Measurements from ENCODE around the gene MRPL33. TPM values are rescaled to one million over a fixed set of nuclear protein-coding genes. Genes with fewer than 3 reads are reported as not detected.

Gene MRPL33
- polyA plus RNA-seq, 1 of the 3 experiments (the other 2 are of a cell fraction) = 132 TPM

- Histone ChIP-seq H4K20me1 (ENCODE audit: insufficient read depth) (no peaks in the 10 kb centered on the region), H2AFZ (ENCODE audit: low read depth) (no peak overlapping the region), H3K27ac (ENCODE audit: low read depth in 2 of 2, low read length in 1 of 2) (no peak overlapping the region), H3F3A (replicated peaks; ENCODE audit: insufficient read depth) (no peaks in the 10 kb centered on the region), H3K27me3 (ENCODE audit: insufficient read depth) (no peaks in the 10 kb centered on the region), H3K79me2 (ENCODE audit: insufficient read depth) (no peaks in the 10 kb centered on the region), H3K4me2 (no peak overlapping the region), H3K9ac (no peak overlapping the region), H3K4me1 (ENCODE audit: control insufficient read depth in 1 of 2, insufficient read depth in 2 of 2, low read depth in 1 of 2, low read length in 1 of 2) (no peaks in the 10 kb centered on the region), H3K9me2 (no peaks in the 10 kb centered on the region), H3K4me3 (ENCODE audit: low read depth in 2 of 2, low read length in 1 of 2) (no peak overlapping the region; a peak in 1 of 4 replicates), H3K36me3 (replicated peaks in 1 of 2; ENCODE audit: control insufficient read depth in 1 of 2, insufficient read depth in 2 of 2, low read length in 1 of 2) (peaks cover 0 to 3% of the 10 kb centered on the region in 2 experiments), H3K9me3 (peaks cover 4% of the 10 kb centered on the region; the same call in 1 of the 2 replicates)
- POLR2A ChIA-PET = no interaction called here
- 75% methylated on average over 6 of the region's 6 CpGs for WGBS (ENCODE audit: low lambda C conversion rate)
- TF ChIP-seq CTCF (IDR thresholded peaks at IDR 0.05) (no peak), JUND (IDR thresholded peaks at IDR 0.05) (no peak), IRF3 (IDR thresholded peaks at IDR 0.05; ENCODE audit: low read depth, low read length) (no peak), EP300 (IDR thresholded peaks at IDR 0.05; ENCODE audit: borderline replicate concordance in 1 of 2, low read depth in 1 of 2, low read length in 1 of 2) (no peak), REST (IDR thresholded peaks at IDR 0.05; ENCODE audit: low read depth, low read length) (no peak), ZBTB33 (IDR thresholded peaks at IDR 0.05; ENCODE audit: borderline replicate concordance, low read depth) (no peak), TEAD4 (IDR thresholded peaks at IDR 0.05; ENCODE audit: borderline replicate concordance, insufficient read depth) (no peak), FOSL2 (IDR thresholded peaks at IDR 0.05; ENCODE audit: borderline replicate concordance, low read depth) (no peak), CHD2 (IDR thresholded peaks at IDR 0.05; ENCODE audit: low read length, partially characterized antibody) (no peak), RXRA (IDR thresholded peaks at IDR 0.05; ENCODE audit: borderline replicate concordance, low read depth) (no peak), SIN3A (IDR thresholded peaks at IDR 0.05; ENCODE audit: borderline replicate concordance, low read depth, low read length) (no peak), USF2 (IDR thresholded peaks at IDR 0.05; ENCODE audit: borderline replicate concordance, low read depth, low read length) (no peak), RFX5 (IDR thresholded peaks at IDR 0.05; ENCODE audit: low read length) (no peak), USF1 (IDR thresholded peaks at IDR 0.05; ENCODE audit: borderline replicate concordance, low read depth) (no peak), GATA2 (CRISPR knock-in tag; IDR thresholded peaks at IDR 0.05) (no peak), POLR2AphosphoS5 (IDR thresholded peaks at IDR 0.05; ENCODE audit: low read depth, low read length) (no peak)
- CTCF ChIA-PET = interaction anchor here (1.2 kb wide), 1 partner anchor 10 kb away, joined by 3 read pairs; no protein-coding TSS in a partner anchor
- no peak for DNase-seq
Measured at GRCh38 chr2:27747827-27748352, 23.6 kb upstream of the MRPL33 start.

Measured in SK-N-SH (cell line).